HL-60 (cell line): ENCODE results near the gene CATSPER4.

ENCODE experiments used
- DNase-seq, 2 experiments: peaks; one replicate each; pipeline ENCODE4 v3.0.0-alpha.2; 2010 to 2020; ENCODE audit warnings: low read depth in 1 of 2, low spot score in 1 of 2
- H3K27ac ChIP-seq: fragments of 250-450 bp; sonication (Bioruptor Pico); replicated peaks from 2 replicates; pipeline ENCODE4 v1.5.1; 2020; ENCODE audit warnings: mild to moderate bottlenecking, moderate library complexity
- H3K27me3 ChIP-seq: fragments of 250-450 bp; sonication (Bioruptor Pico); 2 replicates; pipeline ENCODE4 v1.5.1; 2021; ENCODE audit warnings: mild to moderate bottlenecking, moderate library complexity; ENCODE audit not compliant: insufficient read depth, poor library complexity, severe bottlenecking
- H3K4me3 ChIP-seq: replicated peaks from 2 replicates; pipeline ENCODE4 v1.5.1; 2011; ENCODE audit warnings: mild to moderate bottlenecking, control low read depth, low read length; ENCODE audit not compliant: insufficient read depth
- GABPA ChIP-seq: IDR thresholded peaks from 2 replicates; pipeline ENCODE4 v1.6.1; 2012; ENCODE audit warnings: low read depth
- POLR2AphosphoS5 ChIP-seq: IDR thresholded peaks from 2 replicates; pipeline ENCODE4 v1.6.1; 2012; ENCODE audit warnings: low read depth
- SPI1 ChIP-seq: IDR thresholded peaks from 2 replicates; pipeline ENCODE4 v1.6.1; 2012; ENCODE audit warnings: low read depth, mild to moderate bottlenecking, borderline replicate concordance
- TF ChIP-seq, protein P1 (sequence below): IDR thresholded peaks from one replicate; pipeline ENCODE4 v1.5.1; 2011; ENCODE audit warnings: low read length, control low read depth, inconsistent platforms; ENCODE audit not compliant: insufficient read depth
- TF ChIP-seq, protein P2 (sequence below): IDR thresholded peaks from 2 replicates; pipeline ENCODE4 v1.6.1; 2012; ENCODE audit warnings: low read depth; ENCODE audit not compliant: insufficient replicate concordance

Gene CATSPER4

DNA sequence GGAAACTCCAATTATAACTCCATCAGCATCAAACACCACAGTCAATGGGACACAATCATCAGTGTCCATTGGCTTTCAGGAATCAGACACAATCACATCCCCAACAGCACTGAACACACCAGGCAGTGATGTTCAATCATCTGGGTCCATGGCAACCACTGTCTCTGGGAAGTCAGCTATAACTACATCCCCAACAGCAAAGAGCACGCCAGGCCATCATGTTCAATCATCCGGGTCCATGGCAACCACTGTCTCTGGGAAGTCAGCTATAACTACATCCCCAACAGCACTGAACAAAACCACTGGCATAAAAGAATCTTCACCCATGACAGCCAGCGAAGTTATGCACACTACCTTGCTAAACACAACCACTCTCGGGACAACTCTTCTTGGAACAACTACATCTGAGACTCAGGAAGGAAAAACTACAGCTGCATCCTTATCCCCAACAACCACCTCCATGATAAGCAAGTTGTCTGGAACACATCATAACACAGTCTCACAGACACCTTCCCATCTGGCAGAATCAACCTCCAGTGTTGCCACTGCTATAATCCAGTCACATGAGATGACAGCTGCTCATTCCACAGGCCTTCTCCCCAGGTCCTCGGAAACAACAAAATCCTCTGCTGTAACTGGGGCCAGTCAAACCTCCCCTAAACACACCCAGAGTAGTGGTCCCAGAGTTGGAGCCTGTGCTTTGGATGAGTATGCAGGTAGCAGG, 19.9 kb downstream of the CATSPER4 start:
- H3K4me3 ChIP-seq: no peak overlapping the region
- H3K27me3 ChIP-seq: no peaks in the 10 kb centered on the region
- TF ChIP-seq GABPA (no peak), SPI1 (no peak), POLR2AphosphoS5 (no peak)
- TF ChIP-seq, protein P1, sequence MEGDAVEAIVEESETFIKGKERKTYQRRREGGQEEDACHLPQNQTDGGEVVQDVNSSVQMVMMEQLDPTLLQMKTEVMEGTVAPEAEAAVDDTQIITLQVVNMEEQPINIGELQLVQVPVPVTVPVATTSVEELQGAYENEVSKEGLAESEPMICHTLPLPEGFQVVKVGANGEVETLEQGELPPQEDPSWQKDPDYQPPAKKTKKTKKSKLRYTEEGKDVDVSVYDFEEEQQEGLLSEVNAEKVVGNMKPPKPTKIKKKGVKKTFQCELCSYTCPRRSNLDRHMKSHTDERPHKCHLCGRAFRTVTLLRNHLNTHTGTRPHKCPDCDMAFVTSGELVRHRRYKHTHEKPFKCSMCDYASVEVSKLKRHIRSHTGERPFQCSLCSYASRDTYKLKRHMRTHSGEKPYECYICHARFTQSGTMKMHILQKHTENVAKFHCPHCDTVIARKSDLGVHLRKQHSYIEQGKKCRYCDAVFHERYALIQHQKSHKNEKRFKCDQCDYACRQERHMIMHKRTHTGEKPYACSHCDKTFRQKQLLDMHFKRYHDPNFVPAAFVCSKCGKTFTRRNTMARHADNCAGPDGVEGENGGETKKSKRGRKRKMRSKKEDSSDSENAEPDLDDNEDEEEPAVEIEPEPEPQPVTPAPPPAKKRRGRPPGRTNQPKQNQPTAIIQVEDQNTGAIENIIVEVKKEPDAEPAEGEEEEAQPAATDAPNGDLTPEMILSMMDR: no peak
- TF ChIP-seq, protein P2, sequence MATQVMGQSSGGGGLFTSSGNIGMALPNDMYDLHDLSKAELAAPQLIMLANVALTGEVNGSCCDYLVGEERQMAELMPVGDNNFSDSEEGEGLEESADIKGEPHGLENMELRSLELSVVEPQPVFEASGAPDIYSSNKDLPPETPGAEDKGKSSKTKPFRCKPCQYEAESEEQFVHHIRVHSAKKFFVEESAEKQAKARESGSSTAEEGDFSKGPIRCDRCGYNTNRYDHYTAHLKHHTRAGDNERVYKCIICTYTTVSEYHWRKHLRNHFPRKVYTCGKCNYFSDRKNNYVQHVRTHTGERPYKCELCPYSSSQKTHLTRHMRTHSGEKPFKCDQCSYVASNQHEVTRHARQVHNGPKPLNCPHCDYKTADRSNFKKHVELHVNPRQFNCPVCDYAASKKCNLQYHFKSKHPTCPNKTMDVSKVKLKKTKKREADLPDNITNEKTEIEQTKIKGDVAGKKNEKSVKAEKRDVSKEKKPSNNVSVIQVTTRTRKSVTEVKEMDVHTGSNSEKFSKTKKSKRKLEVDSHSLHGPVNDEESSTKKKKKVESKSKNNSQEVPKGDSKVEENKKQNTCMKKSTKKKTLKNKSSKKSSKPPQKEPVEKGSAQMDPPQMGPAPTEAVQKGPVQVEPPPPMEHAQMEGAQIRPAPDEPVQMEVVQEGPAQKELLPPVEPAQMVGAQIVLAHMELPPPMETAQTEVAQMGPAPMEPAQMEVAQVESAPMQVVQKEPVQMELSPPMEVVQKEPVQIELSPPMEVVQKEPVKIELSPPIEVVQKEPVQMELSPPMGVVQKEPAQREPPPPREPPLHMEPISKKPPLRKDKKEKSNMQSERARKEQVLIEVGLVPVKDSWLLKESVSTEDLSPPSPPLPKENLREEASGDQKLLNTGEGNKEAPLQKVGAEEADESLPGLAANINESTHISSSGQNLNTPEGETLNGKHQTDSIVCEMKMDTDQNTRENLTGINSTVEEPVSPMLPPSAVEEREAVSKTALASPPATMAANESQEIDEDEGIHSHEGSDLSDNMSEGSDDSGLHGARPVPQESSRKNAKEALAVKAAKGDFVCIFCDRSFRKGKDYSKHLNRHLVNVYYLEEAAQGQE: no peak
- H3K27ac ChIP-seq: no peak overlapping the region
- DNase-seq: no peak

DNA sequence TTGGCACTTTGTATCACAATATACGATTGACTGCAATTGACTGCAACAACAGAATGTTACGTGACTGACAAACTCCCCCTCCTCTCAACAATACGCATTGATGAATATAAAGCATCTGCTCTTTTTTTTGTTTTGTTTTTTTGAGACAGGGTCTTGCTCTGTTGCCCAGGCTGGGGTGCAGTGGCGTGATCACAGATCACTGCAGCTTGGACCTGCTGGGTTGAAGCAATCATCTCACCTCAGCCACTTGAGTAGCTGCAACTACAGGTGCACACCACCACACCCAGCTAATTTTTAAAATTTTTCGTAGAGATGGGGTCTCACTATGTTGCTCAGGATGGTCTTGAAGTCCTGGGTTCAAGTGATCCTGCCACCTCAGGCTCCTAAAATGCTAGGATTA, 22.3 kb downstream of the CATSPER4 start:
- no peak for DNase-seq
- Histone ChIP-seq H3K27me3 (no peaks in the 10 kb centered on the region), H3K27ac (no peak overlapping the region), H3K4me3 (no peak overlapping the region)
- TF ChIP-seq SPI1 (no peak), GABPA (no peak), POLR2AphosphoS5 (no peak)
- TF ChIP-seq, protein P1: no peak
- TF ChIP-seq, protein P2: no peak

DNA sequence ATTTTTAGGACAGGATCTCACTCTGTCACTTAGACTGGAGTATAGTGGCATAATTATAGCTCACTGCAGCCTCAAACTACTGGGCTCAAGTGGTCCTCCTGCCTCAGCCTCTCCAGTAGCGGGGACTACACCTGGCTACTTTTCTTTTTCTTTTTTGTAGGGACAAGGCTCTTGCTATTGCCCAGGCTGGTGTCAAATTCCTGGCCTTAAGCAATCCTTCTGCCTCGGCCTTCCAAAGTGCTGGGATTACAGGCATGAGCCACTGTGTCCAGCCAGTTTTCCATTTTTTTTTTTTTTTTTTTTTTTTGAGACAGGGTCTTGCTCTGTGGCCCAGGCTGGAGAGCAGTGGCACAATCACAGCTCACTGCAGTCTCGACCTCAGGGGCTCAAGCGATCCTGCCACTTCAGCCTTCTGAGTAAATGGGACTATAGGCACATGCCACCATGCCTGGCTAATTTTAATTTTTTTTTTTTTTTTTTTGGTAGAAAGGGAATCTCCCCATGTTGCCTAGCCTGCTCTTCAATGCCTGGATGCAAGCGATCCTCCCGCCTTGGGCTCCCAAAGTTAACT, 23.0 kb downstream of the CATSPER4 start:
- Histone ChIP-seq H3K27ac (no peak overlapping the region), H3K27me3 (no peaks in the 10 kb centered on the region), H3K4me3 (no peak overlapping the region)
- DNase-seq: no peak
- no peak for TF ChIP-seq POLR2AphosphoS5
- TF ChIP-seq SPI1: no peak
- TF ChIP-seq, protein P2: no peak
- TF ChIP-seq GABPA: no peak
- TF ChIP-seq, protein P1: no peak
